WTC11 (cell line): ENCODE data around the gene VAMP1. TPM values are rescaled to one million over a fixed set of nuclear protein-coding genes. Genes with fewer than 3 reads are reported as not detected.
"Not testable (repeated sequence)": the region's sequence is repeated elsewhere in the genome, so short reads cannot be mapped to it uniquely, and the experiment has no call there.

Experiments
- ATAC-seq: fragments of 200-7000 bp; cut with Tn5 transposase; 2 replicates; pipeline ENCODE4 v1.10.0; 2021; ENCODE audit warnings: mild to moderate bottlenecking, moderate library complexity
- CTCF ChIA-PET: fragments of 300-600 bp; sonication (Branson Sonifier 250); formaldehyde crosslinking; loops from one replicate; lab custom pipeline; 2021; ENCODE audit warnings: antibody characterized with exemption; lab: Charles Lee
- POLR2A ChIA-PET: fragments of 350-600 bp; sonication (Branson Sonifier 250); formaldehyde crosslinking; loops from one replicate; lab custom pipeline; 2021; ENCODE audit warnings: antibody characterized with exemption; lab: Charles Lee
- DNase-seq: peaks from one replicate; pipeline ENCODE4 v3.0.0; 2021; ENCODE audit warnings: low spot score
- H3K27ac Mint-ChIP-seq: 2 replicates; pipeline ENCODE4 v1.8.0; 2021; ENCODE audit warnings: mixed read lengths
- H3K27me3 Mint-ChIP-seq: 2 replicates; pipeline ENCODE4 v1.8.0; 2021; ENCODE audit warnings: low read depth, mild to moderate bottlenecking, moderate library complexity, mixed read lengths
- H3K36me3 Mint-ChIP-seq: 2 replicates; pipeline ENCODE4 v1.8.0; 2021; ENCODE audit warnings: mixed read lengths
- H3K4me1 Mint-ChIP-seq: 2 replicates; pipeline ENCODE4 v1.8.0; 2022; ENCODE audit warnings: mixed read lengths
- H3K4me3 Mint-ChIP-seq: 2 replicates; pipeline ENCODE4 v1.8.0; 2021; ENCODE audit warnings: mild to moderate bottlenecking, moderate library complexity, mixed read lengths
- H3K9me3 Mint-ChIP-seq: 2 replicates; pipeline ENCODE4 v1.8.0; 2021; ENCODE audit warnings: mixed read lengths
- FOXJ3 ChIP-seq: sonication (generic); formaldehyde crosslinking; IDR thresholded peaks from 2 replicates; pipeline ENCODE4 v1.9.0; 2021; ENCODE audit warnings: missing genetic modification reagents, mild to moderate bottlenecking, borderline replicate concordance
- FOXK1 ChIP-seq: sonication (generic); formaldehyde crosslinking; IDR thresholded peaks from 2 replicates; pipeline ENCODE4 v1.8.0; 2022; ENCODE audit warnings: mild to moderate bottlenecking, moderate library complexity, missing genetic modification reagents
- PRDM15 ChIP-seq: sonication (generic); formaldehyde crosslinking; IDR thresholded peaks from 2 replicates; pipeline ENCODE4 v1.8.0; 2022; ENCODE audit warnings: missing genetic modification reagents
- RORB ChIP-seq: fragments of 250-450 bp; sonication (Bioruptor Pico); IDR thresholded peaks from 2 replicates; pipeline ENCODE4 v1.9.0; 2021; ENCODE audit warnings: mild to moderate bottlenecking
- ZNF396 ChIP-seq: fragments of 250-450 bp; sonication (Bioruptor Pico); IDR thresholded peaks from 2 replicates; pipeline ENCODE4 v1.8.0; 2021; ENCODE audit warnings: mild to moderate bottlenecking, moderate library complexity, borderline replicate concordance
- ZNF416 ChIP-seq: fragments of 250-450 bp; sonication (Bioruptor Pico); IDR thresholded peaks from 2 replicates; pipeline ENCODE4 v1.9.0; 2021; ENCODE audit warnings: mild to moderate bottlenecking, inconsistent platforms
- ZNF532 ChIP-seq: fragments of 250-450 bp; sonication (Bioruptor Pico); IDR thresholded peaks from 2 replicates; pipeline ENCODE4 v1.9.0; 2021; ENCODE audit warnings: mild to moderate bottlenecking, borderline replicate concordance
- total RNA-seq: library from RNA; stranded (reverse); gene quantifications from 3 replicates; pipeline ENCODE4 v1.2.3, GENCODE V29; 2021
- TF ChIP-seq, protein P1 (sequence below): fragments of 250-450 bp; sonication (Bioruptor Pico); conservative IDR thresholded peaks from 2 replicates; pipeline ENCODE4 v1.9.0; 2021; ENCODE audit warnings: mild to moderate bottlenecking
- TF ChIP-seq, protein P2 (sequence below): sonication (generic); formaldehyde crosslinking; IDR thresholded peaks from 2 replicates; pipeline ENCODE4 v1.8.1; 2022; ENCODE audit warnings: low read depth, mild to moderate bottlenecking, moderate library complexity, missing genetic modification reagents, borderline replicate concordance
- TF ChIP-seq, protein P3 (sequence below): sonication (generic); formaldehyde crosslinking; IDR thresholded peaks from 2 replicates; pipeline ENCODE4 v1.8.0; 2022; ENCODE audit warnings: mild to moderate bottlenecking, missing genetic modification reagents
- TF ChIP-seq, protein P4 (sequence below): sonication (generic); formaldehyde crosslinking; IDR thresholded peaks from 2 replicates; pipeline ENCODE4 v1.8.0; 2023; ENCODE audit warnings: missing genetic modification reagents

The VAMP1 gene
- total RNA-seq, 1 experiment from 2014 or later: 14.3 TPM

- no peak for TF ChIP-seq FOXJ3 (CRISPR knock-in tag)
Measured at GRCh38 chr12:6500466-6500865, 30.0 kb upstream of the VAMP1 start (continued).

- peak overlapping the region; percentile 67; the same call in 1 of the 2 replicates for H3K27ac Mint-ChIP-seq
- ATAC-seq, H3K27me3 Mint-ChIP-seq, CTCF ChIA-PET, H3K9me3 Mint-ChIP-seq, H3K4me3 Mint-ChIP-seq, DNase-seq, POLR2A ChIA-PET: not testable (repeated sequence)
- H3K36me3 Mint-ChIP-seq: peaks cover 47% of the 10 kb centered on the region
- peaks cover 19% of the 10 kb centered on the region for H3K4me1 Mint-ChIP-seq
Measured at GRCh38 chr12:6497291-6497690, 26.8 kb upstream of the VAMP1 start.

- ChIA-PET CTCF (interaction anchor here (0.6 to 1.9 kb wide), 2 partner anchors 11 to 43 kb away, joined by 3 to 5 read pairs; no protein-coding TSS in a partner anchor), POLR2A (interaction anchor here (0.9 to 1.0 kb wide), 2 partner anchors 25 to 39 kb away, joined by 3 to 4 read pairs; partner anchors contain the start of genes GAPDH and VAMP1)
- no peak for ATAC-seq
- Mint-ChIP-seq H3K4me3 (peak overlapping the region; percentile 93), H3K9me3 (no peaks in the 10 kb centered on the region), H3K27ac (peak overlapping the region; percentile 2; the same call in 1 of the 2 replicates), H3K4me1 (peaks cover 25% of the 10 kb centered on the region), H3K27me3 (no peaks in the 10 kb centered on the region), H3K36me3 (peaks cover 58% of the 10 kb centered on the region)
- TF ChIP-seq, protein P1, sequence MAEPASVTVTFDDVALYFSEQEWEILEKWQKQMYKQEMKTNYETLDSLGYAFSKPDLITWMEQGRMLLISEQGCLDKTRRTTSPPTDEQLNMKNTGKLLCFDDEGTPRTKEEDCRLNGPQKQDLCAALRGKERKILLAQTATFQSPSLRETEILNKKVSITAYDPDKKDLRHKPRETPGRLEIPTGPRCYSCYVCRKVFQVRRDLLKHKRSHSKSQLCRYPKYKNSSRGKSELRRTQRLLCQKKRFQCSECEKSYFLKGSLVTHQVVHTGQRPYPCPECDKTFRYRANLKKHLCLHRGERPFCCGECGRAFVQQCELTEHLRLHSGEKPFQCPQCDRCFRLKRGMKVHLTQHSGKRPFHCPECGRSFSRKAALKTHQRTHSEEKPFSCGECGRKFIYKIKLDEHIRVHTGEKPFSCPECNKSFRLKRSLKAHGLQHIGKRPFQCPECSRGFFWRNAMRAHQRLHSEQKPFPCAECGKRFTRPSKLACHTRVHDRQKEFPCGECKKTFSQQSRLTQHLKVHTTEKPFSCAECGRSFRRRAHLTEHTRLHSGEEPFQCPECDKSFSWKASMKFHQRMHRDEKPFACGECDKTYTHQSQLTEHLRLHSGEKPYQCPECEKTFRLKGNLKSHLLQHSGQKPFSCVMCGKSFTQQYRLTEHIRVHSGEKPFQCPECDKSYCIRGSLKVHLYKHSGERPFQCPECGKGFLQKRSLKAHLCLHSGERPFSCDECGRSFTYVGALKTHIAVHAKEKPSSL: no peak
- TF ChIP-seq FOXK1 (CRISPR knock-in tag) (no peak), RORB (no peak), ZNF532 (no peak), ZNF396 (CRISPR knock-in tag) (no peak), ZNF416 (CRISPR knock-in tag) (no peak), PRDM15 (CRISPR knock-in tag) (no peak)
- TF ChIP-seq, protein P2, sequence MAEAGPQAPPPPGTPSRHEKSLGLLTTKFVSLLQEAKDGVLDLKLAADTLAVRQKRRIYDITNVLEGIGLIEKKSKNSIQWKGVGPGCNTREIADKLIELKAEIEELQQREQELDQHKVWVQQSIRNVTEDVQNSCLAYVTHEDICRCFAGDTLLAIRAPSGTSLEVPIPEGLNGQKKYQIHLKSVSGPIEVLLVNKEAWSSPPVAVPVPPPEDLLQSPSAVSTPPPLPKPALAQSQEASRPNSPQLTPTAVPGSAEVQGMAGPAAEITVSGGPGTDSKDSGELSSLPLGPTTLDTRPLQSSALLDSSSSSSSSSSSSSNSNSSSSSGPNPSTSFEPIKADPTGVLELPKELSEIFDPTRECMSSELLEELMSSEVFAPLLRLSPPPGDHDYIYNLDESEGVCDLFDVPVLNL (CRISPR knock-in tag): no peak
- TF ChIP-seq, protein P3, sequence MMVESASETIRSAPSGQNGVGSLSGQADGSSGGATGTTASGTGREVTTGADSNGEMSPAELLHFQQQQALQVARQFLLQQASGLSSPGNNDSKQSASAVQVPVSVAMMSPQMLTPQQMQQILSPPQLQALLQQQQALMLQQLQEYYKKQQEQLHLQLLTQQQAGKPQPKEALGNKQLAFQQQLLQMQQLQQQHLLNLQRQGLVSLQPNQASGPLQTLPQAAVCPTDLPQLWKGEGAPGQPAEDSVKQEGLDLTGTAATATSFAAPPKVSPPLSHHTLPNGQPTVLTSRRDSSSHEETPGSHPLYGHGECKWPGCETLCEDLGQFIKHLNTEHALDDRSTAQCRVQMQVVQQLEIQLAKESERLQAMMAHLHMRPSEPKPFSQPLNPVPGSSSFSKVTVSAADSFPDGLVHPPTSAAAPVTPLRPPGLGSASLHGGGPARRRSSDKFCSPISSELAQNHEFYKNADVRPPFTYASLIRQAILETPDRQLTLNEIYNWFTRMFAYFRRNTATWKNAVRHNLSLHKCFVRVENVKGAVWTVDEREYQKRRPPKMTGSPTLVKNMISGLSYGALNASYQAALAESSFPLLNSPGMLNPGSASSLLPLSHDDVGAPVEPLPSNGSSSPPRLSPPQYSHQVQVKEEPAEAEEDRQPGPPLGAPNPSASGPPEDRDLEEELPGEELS (CRISPR knock-in tag): no peak
- TF ChIP-seq, protein P4, sequence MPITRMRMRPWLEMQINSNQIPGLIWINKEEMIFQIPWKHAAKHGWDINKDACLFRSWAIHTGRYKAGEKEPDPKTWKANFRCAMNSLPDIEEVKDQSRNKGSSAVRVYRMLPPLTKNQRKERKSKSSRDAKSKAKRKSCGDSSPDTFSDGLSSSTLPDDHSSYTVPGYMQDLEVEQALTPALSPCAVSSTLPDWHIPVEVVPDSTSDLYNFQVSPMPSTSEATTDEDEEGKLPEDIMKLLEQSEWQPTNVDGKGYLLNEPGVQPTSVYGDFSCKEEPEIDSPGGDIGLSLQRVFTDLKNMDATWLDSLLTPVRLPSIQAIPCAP (CRISPR knock-in tag): no peak
- DNase-seq: no peak
Measured at GRCh38 chr12:6494968-6495367, 24.5 kb upstream of the VAMP1 start.
